IMR-90 (cell line): ENCODE results near the gene ZNF346. TPM values are rescaled to one million over a fixed set of nuclear protein-coding genes. Genes with fewer than 3 reads are reported as not detected.

Source experiments
- ATAC-seq: fragments of 200-7000 bp; cut with Tn5 transposase; 2 replicates; pipeline ENCODE4 v1.9.1; 2020; ENCODE audit warnings: low read depth, mild to moderate bottlenecking, moderate library complexity
- BruUV-seq: library from RNA; stranded (reverse); fragments of 400-500 nt; replicated peaks from 2 replicates; lab custom pipeline; 2021; lab: Mats Ljungman, UMichigan
- CTCF ChIA-PET: fragments of 300-600 bp; formaldehyde crosslinking; extraction: SDS; loops from one replicate; lab custom pipeline; 2021; ENCODE audit warnings: antibody characterized with exemption; lab: Yijun Ruan, JAX
- POLR2A ChIA-PET: fragments of 300-600 bp; sonication (Branson Sonifier 250); formaldehyde crosslinking; loops from one replicate; lab custom pipeline; 2022; ENCODE audit warnings: antibody characterized with exemption; ENCODE audit not compliant: unreplicated experiment; lab: Charles Lee
- DNase-seq: peaks from one replicate; pipeline ENCODE4 v3.0.0; 2013
- H2AFZ ChIP-seq: replicated peaks from 2 replicates; pipeline ENCODE3; 2013; ENCODE audit warnings: low read length, mild to moderate bottlenecking; ENCODE audit not compliant: poor library complexity
- H2AK5ac ChIP-seq: 2 replicates; pipeline ENCODE4 v1.6.1; 2013; ENCODE audit warnings: low read depth, low read length, inconsistent platforms
- H2AK9ac ChIP-seq: replicated peaks from 2 replicates; pipeline ENCODE3; 2013; ENCODE audit warnings: mild to moderate bottlenecking, low read depth, low read length, moderate library complexity; ENCODE audit not compliant: poor library complexity
- H2BK120ac ChIP-seq: 2 replicates; pipeline ENCODE4 v1.6.1; 2013; ENCODE audit warnings: low read depth, low read length, inconsistent platforms
- H2BK15ac ChIP-seq: 3 replicates; pipeline ENCODE4 v1.6.1; 2013; ENCODE audit warnings: low read depth, low read length, inconsistent platforms
- H2BK20ac ChIP-seq: 2 replicates; pipeline ENCODE4 v1.6.1; 2013; ENCODE audit warnings: low read depth, mild to moderate bottlenecking, inconsistent platforms, low read length, moderate library complexity
- H2BK5ac ChIP-seq: 2 replicates; pipeline ENCODE4 v1.6.1; 2013; ENCODE audit warnings: mild to moderate bottlenecking, low read depth, low read length, inconsistent platforms; ENCODE audit not compliant: poor library complexity, severe bottlenecking
- H3K14ac ChIP-seq: replicated peaks from 2 replicates; pipeline ENCODE4 v1.6.1; 2013; ENCODE audit warnings: low read depth, low read length, inconsistent platforms
- H3K18ac ChIP-seq: 2 replicates; pipeline ENCODE4 v1.6.1; 2013; ENCODE audit warnings: low read depth, low read length, control low read depth
- H3K23ac ChIP-seq: 2 replicates; pipeline ENCODE4 v1.6.1; 2013; ENCODE audit warnings: low read depth, low read length, inconsistent platforms
- H3K27ac ChIP-seq: 2 replicates; pipeline ENCODE4 v1.5.1; 2013; ENCODE audit warnings: mild to moderate bottlenecking, control low read depth, low read length; ENCODE audit not compliant: insufficient read depth
- H3K27me3 ChIP-seq: 2 replicates; pipeline ENCODE4 v1.6.1; 2013; ENCODE audit warnings: low read length; ENCODE audit not compliant: control insufficient read depth, insufficient read depth
- H3K36me3 ChIP-seq: 2 replicates; pipeline ENCODE4 v1.6.1; 2013; ENCODE audit warnings: low read length, mixed read lengths; ENCODE audit not compliant: control insufficient read depth, insufficient read depth
- H3K4ac ChIP-seq: 2 replicates; pipeline ENCODE4 v1.6.1; 2013; ENCODE audit warnings: low read depth, low read length, inconsistent platforms
- H3K4me1 ChIP-seq: 2 replicates; pipeline ENCODE4 v1.6.1; 2013; ENCODE audit warnings: low read length, mixed read lengths; ENCODE audit not compliant: control insufficient read depth, insufficient read depth
- H3K4me2 ChIP-seq: 2 replicates; pipeline ENCODE4 v1.6.1; 2013; ENCODE audit warnings: low read depth, mild to moderate bottlenecking, control low read depth, low read length, moderate library complexity
- H3K4me3 ChIP-seq: 2 replicates; pipeline ENCODE4 v1.5.1; 2013; ENCODE audit warnings: low read depth, mild to moderate bottlenecking, control low read depth, low read length, moderate library complexity; ENCODE audit not compliant: insufficient read depth
- H3K56ac ChIP-seq: 2 replicates; pipeline ENCODE4 v1.6.1; 2013; ENCODE audit warnings: low read length, inconsistent platforms; ENCODE audit not compliant: insufficient read depth; ENCODE audit errors: extremely low read depth
- H3K79me1 ChIP-seq, 2 experiments: 2 replicates each; pipeline ENCODE4 v1.6.1; 2013; ENCODE audit warnings: low read length in 2 of 2, inconsistent platforms in 1 of 2, low read depth in 1 of 2
- H3K9ac ChIP-seq: 2 replicates; pipeline ENCODE4 v1.6.1; 2013; ENCODE audit warnings: low read depth, low read length, control low read depth
- H3K9me1 ChIP-seq: 2 replicates; pipeline ENCODE4 v1.6.1; 2013; ENCODE audit warnings: low read length, inconsistent platforms; ENCODE audit not compliant: insufficient read depth
- H3K9me3 ChIP-seq: 2 replicates; pipeline ENCODE4 v1.6.1; 2013; ENCODE audit warnings: low read length; ENCODE audit not compliant: control insufficient read depth, insufficient read depth
- H4K20me1 ChIP-seq: 2 replicates; pipeline ENCODE4 v1.6.1; 2013; ENCODE audit warnings: low read length, inconsistent platforms; ENCODE audit not compliant: insufficient read depth
- H4K5ac ChIP-seq: 2 replicates; pipeline ENCODE4 v1.6.1; 2013; ENCODE audit warnings: mild to moderate bottlenecking, low read depth, low read length, control low read depth
- H4K8ac ChIP-seq, 2 experiments: 2 replicates each; pipeline ENCODE4 v1.6.1; 2013; ENCODE audit warnings: low read depth in 2 of 2, low read length in 2 of 2, control low read depth in 1 of 2, inconsistent platforms in 1 of 2
- H4K91ac ChIP-seq: 2 replicates; pipeline ENCODE4 v1.6.1; 2013; ENCODE audit warnings: low read depth, low read length, inconsistent platforms; ENCODE audit not compliant: insufficient read depth
- BHLHE40 ChIP-seq: fragments of 150-350 bp; IDR thresholded peaks from 2 replicates; pipeline ENCODE4 v1.6.1; 2016; ENCODE audit warnings: mild to moderate bottlenecking, low read depth, low read length
- CHD1 ChIP-seq: IDR thresholded peaks from 2 replicates; pipeline ENCODE4 v1.6.1; 2012; ENCODE audit warnings: low read depth, low read length, improper control_type of control experiment
- ELK1 ChIP-seq: fragments of 150-350 bp; IDR thresholded peaks from 2 replicates; pipeline ENCODE4 v1.6.1; 2016; ENCODE audit warnings: low read depth, mild to moderate bottlenecking, low read length, moderate library complexity, borderline replicate concordance
- FOS ChIP-seq: fragments of 150-350 bp; IDR thresholded peaks from 2 replicates; pipeline ENCODE4 v1.6.1; 2016; ENCODE audit warnings: low read depth, low read length
- MAFK ChIP-seq: IDR thresholded peaks from 2 replicates; pipeline ENCODE4 v1.6.1; 2012; ENCODE audit warnings: low read depth, low read length, improper control_type of control experiment
- NFE2L2 ChIP-seq: fragments of 150-350 bp; IDR thresholded peaks from 2 replicates; pipeline ENCODE4 v1.6.1; 2016; ENCODE audit warnings: low read depth, mild to moderate bottlenecking, low read length
- RAD21 ChIP-seq: IDR thresholded peaks from 2 replicates; pipeline ENCODE4 v1.6.1; 2012; ENCODE audit warnings: low read length, improper control_type of control experiment
- RCOR1 ChIP-seq: IDR thresholded peaks from 2 replicates; pipeline ENCODE4 v1.6.1; 2012; ENCODE audit warnings: mild to moderate bottlenecking, low read length, improper control_type of control experiment; ENCODE audit not compliant: insufficient replicate concordance
- RFX5 ChIP-seq: IDR thresholded peaks from 2 replicates; pipeline ENCODE4 v1.8.0; 2012; ENCODE audit warnings: low read depth, mild to moderate bottlenecking, low read length, moderate library complexity
- SMC3 ChIP-seq: fragments of 150-350 bp; IDR thresholded peaks from 2 replicates; pipeline ENCODE4 v1.6.1; 2016; ENCODE audit warnings: low read depth, mild to moderate bottlenecking, antibody characterized with exemption, low read length, moderate library complexity
- USF2 ChIP-seq: fragments of 150-350 bp; IDR thresholded peaks from 2 replicates; pipeline ENCODE4 v1.6.1; 2017; ENCODE audit warnings: mild to moderate bottlenecking, antibody characterized with exemption, low read length, low read depth
- WGBS, 2 experiments: methylation state at CpG; one replicate each; pipeline versions ENCODE4 v1.1.5 to v1.1.7; 2013; ENCODE audit warnings: missing lambda C conversion rate in 2 of 2; ENCODE audit not compliant: insufficient read length in 1 of 2; ENCODE audit errors: extremely low coverage in 2 of 2; 5-methylcytosine and 5-hydroxymethylcytosine counted together
- dilution Hi-C: fragments of 300-500 bp; cut with HindIII; formaldehyde crosslinking; loops from one replicate; pipeline ENCODE4 v1.14.3; 2018; ENCODE audit warnings: low sequenced_read_pairs; ENCODE audit not compliant: unreplicated experiment
- in situ Hi-C: fragments of 300-500 bp; cut with MboI; formaldehyde crosslinking; loops from 3 replicates; pipeline ENCODE4 v1.14.3; 2019; ENCODE audit warnings: low sequenced_read_pairs, inconsistent platforms, mixed read lengths
- intact Hi-C: fragments of 100-400 bp; cut with micrococcal nuclease; formaldehyde crosslinking; loops from 2 replicates; pipeline ENCODE4 v1.10.0; 2022
- polyA plus RNA-seq, 3 experiments: library from polyadenylated mRNA; depleted of rRNA; stranded (reverse); fragments of >200 nt; gene quantifications; 2 replicates each; pipeline ENCODE4 v1.2.3, GENCODE V29; 2012; ENCODE audit warnings: low replicate concordance in 1 of 3
- total RNA-seq: library from RNA; depleted of rRNA; stranded (reverse); fragments of >200 nt; gene quantifications from 2 replicates; pipeline ENCODE4 v1.2.3, GENCODE V29; 2012

ZNF346 gene
- total and polyA plus RNA-seq, 2 of the 4 experiments (the other 2 are of a cell fraction), result 15.1 to 17.0 TPM

- in situ Hi-C loops, result no loop called here
- DNase-seq (no peak), ATAC-seq (peak; percentile 7; the same call in 1 of the 2 replicates)
- Histone ChIP-seq H3K79me1 (peaks cover 16 to 69% of the 10 kb centered on the region in 2 experiments), H3K9ac (no peak overlapping the region), H2BK5ac (peak overlapping the region; percentile 72), H2AK9ac (no peak overlapping the region), H4K5ac (no peak overlapping the region), H2BK20ac (peak overlapping the region; percentile 41; the same call in 1 of the 2 replicates), H3K4me1 (peaks cover 10% of the 10 kb centered on the region), H3K23ac (no peak overlapping the region), H2BK120ac (peak overlapping the region; percentile 51; the same call in 1 of the 2 replicates), H3K4me2 (no peak overlapping the region), H3K4me3 (no peak overlapping the region), H3K36me3 (no peaks in the 10 kb centered on the region), H3K27ac (peak overlapping the region; percentile 76; the same call in 1 of the 2 replicates), H3K27me3 (no peaks in the 10 kb centered on the region), H3K18ac (peak overlapping the region; percentile 29; the same call in 1 of the 2 replicates), H4K91ac (0 out of 2 replicates have a peak overlapping the region, but pooled peaks have one; percentile 33), H3K9me1 (peaks cover 16% of the 10 kb centered on the region), H3K14ac (peak overlapping the region; percentile 36; the same call in 1 of the 2 replicates), H4K8ac (peak overlapping the region in 1 of 2 experiments; percentile 67; a peak in 1 of 4 replicates), H3K4ac (peak overlapping the region; percentile 81; the same call in 1 of the 2 replicates), H2AFZ (no peak overlapping the region), H2BK15ac (no peak overlapping the region), H3K56ac (no peak overlapping the region), H4K20me1 (peaks cover 75% of the 10 kb centered on the region), H2AK5ac (peak overlapping the region; percentile 38; the same call in 1 of the 2 replicates), H3K9me3 (peaks cover 2% of the 10 kb centered on the region; the same call in 1 of the 2 replicates)
- TF ChIP-seq SMC3 (no peak), RFX5 (no peak), NFE2L2 (no peak), RAD21 (no peak), FOS (no peak), MAFK (no peak), RCOR1 (no peak), CHD1 (no peak), BHLHE40 (no peak), ELK1 (no peak), USF2 (no peak)
- WGBS, 2 experiments, result no CpG with 5 or more reads among the region's 3 CpGs
- no TSS peak for BruUV-seq
- intact Hi-C loops, result no loop called here
- dilution Hi-C loops, result no loop called here
- POLR2A ChIA-PET, result interaction anchor here (0.6 kb wide), 1 partner anchor 420 kb away, joined by 5 read pairs; no protein-coding TSS in a partner anchor
- CTCF ChIA-PET, result no interaction called here
These were observed 27.4 kb upstream of the ZNF346 start for GRCh38 chr5:176995122-176995490.
